ENCODE measurements around the gene TMEFF1. TPM values are rescaled to one million over a fixed set of nuclear protein-coding genes. Genes with fewer than 3 reads are reported as not detected.
"Not testable (repeated sequence)": the region's sequence is repeated elsewhere in the genome, so short reads cannot be mapped to it uniquely, and the experiment has no call there.

Gene TMEFF1
- total and polyA plus RNA-seq, 2 of the 8 experiments (the other 6 are each of a cell fraction or from before 2014, with no cell fraction given), result 13.5 to 68.2 TPM

- H4K5ac ChIP-seq (ENCODE audit: insufficient read length, low read depth, low read length); H3K4ac ChIP-seq (replicated peaks; ENCODE audit: insufficient read length, low read depth, low read length); H3K4me2 ChIP-seq (ENCODE audit: insufficient read depth in 1 of 2, low read depth in 2 of 2, low read length in 2 of 2); H3K27me3 ChIP-seq (replicated peaks in 1 of 4; ENCODE audit: control insufficient read depth in 3 of 4, extremely low read depth in 1 of 4, insufficient read depth in 3 of 4, low read length in 3 of 4); H3K36me3 ChIP-seq (ENCODE audit: control insufficient read depth in 2 of 4, insufficient read depth in 4 of 4, low read length in 3 of 4); H2AFZ ChIP-seq (ENCODE audit: low read length); H4K20me1 ChIP-seq (replicated peaks in 1 of 2; ENCODE audit: control insufficient read depth in 1 of 2, insufficient read depth in 2 of 2, low read length in 2 of 2); H3K18ac ChIP-seq (ENCODE audit: extremely low read depth, low read length); H3K14ac ChIP-seq (ENCODE audit: insufficient read length); H3K23ac ChIP-seq (ENCODE audit: insufficient read length); H3K4me3 ChIP-seq (ENCODE audit: extremely low read depth in 1 of 4, insufficient read depth in 2 of 4, low read depth in 3 of 4, low read length in 4 of 4); H3K9ac ChIP-seq (replicated peaks in 1 of 4; ENCODE audit: extremely low read depth in 1 of 4, low read depth in 3 of 4, low read length in 3 of 4); H3K4me1 ChIP-seq (replicated peaks in 1 of 4; ENCODE audit: control insufficient read depth in 3 of 4, insufficient read depth in 4 of 4, low read length in 3 of 4); H2AK5ac ChIP-seq (ENCODE audit: low read depth, low read length); H2BK120ac ChIP-seq (replicated peaks; ENCODE audit: low read depth, low read length); H3K23me2 ChIP-seq (ENCODE audit: low read depth, low read length); H3K79me1 ChIP-seq (ENCODE audit: low read depth, low read length); H4K8ac ChIP-seq (ENCODE audit: extremely low read depth, insufficient read depth, low read length); FAIRE-seq; H3K56ac ChIP-seq (replicated peaks; ENCODE audit: insufficient read length, low read depth, low read length); H2BK5ac ChIP-seq (ENCODE audit: low read depth, low read length); DNase-seq (ENCODE audit: low read depth in 1 of 2, low spot score in 2 of 2); H4K91ac ChIP-seq (replicated peaks; ENCODE audit: insufficient read length, low read length); H2BK12ac ChIP-seq (ENCODE audit: low read depth, low read length); H3K9me3 ChIP-seq (ENCODE audit: insufficient read depth in 2 of 2, low read depth in 1 of 2, low read length in 1 of 2); H2BK20ac ChIP-seq (ENCODE audit: low read length); H3K27ac ChIP-seq (ENCODE audit: low read depth, low read length); H2BK15ac ChIP-seq (ENCODE audit: low read length): not testable (repeated sequence)
- ChIA-PET CTCF (ENCODE audit: partially characterized antibody) (interaction anchor here (1.5 to 2.1 kb wide), 3 partner anchors 11 to 161 kb away, joined by 4 to 6 read pairs (median 5); no protein-coding TSS in a partner anchor), POLR2A (ENCODE audit: partially characterized antibody) (interaction anchor here (0.6 kb wide), 1 partner anchor 12 kb away, joined by 3 read pairs; no protein-coding TSS in a partner anchor)
- peaks cover 5 to 36% of the 10 kb centered on the region in 2 experiments; a peak in 3 of 4 replicates for H3K79me2 ChIP-seq (ENCODE audit: control insufficient read depth in 1 of 2, insufficient read depth in 2 of 2, low read length in 2 of 2)
- 97% methylated on average over 4 of the region's 5 CpGs; no CpG with 5 or more reads in 1 of the 2 experiments for WGBS, 2 experiments (ENCODE audit: extremely low coverage in 1 of 2, insufficient coverage in 1 of 2, insufficient read length in 1 of 2, insufficient replicate concordance in 2 of 2, low coverage in 1 of 2, low lambda C conversion rate in 2 of 2, missing lambda C conversion rate in 1 of 2)
Measured at GRCh38 chr9:100440487-100440886, 32.5 kb upstream of the TMEFF1 start.
